ENCODE measurements around the gene PGBD5.

Gene PGBD5

DNA sequence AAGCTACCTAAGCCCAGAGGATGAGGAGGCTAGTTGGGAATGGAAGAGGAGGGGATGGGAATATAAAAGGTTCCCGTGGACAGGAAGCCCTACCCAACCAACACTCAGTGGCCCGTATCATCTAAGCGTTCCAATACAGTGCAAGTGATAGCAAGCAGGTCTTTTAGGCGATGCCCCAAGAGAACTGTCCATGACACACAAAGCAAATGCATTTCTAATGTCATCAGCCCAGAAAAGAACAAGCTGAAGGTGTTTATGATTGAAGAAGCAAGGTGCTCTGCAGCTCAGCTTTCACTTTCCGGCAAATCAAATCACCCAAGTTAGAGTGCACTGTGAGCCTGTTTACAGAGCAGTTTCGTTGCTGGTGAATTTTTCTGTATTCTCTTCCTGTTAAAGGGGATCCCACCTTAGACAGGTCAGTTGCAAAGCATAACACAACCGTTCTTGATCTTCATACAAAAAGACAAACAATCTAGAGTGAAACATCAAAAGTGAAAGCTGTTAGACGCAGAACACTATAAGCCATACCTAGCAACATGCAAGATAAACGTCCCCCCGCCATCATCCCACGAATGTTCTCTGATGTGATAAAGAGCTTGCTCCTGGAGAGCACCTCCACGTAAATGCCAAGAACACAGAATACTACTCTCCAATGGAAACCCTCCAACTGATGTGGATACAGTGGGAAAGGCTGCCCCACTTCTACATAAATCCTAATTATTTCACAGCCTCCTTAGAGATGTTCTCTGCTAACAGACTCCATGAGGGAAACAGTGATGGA is 54.0 kb downstream of the PGBD5 start:
- DNase-seq: no peak

DNA sequence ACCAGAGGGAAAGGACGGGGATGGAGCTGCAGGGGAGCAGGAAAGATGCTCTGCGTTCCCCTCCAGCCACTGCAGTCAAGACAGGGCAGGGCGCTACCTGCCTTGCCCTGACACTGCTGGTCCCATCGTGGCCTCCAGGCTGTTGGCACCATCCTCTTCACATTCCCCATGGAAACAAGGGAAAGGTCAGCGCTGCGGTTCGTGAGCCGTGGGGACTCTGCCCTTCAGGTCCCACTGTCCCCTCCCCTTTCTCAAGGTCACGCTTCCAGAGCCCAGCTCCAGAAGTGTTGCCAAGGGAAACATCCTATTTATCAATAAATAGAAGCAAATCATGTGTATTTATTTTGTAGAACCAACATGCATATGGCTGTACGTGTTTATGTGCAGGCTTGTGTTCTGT is 56.0 kb downstream of the PGBD5 start:
- no peak for DNase-seq

DNA sequence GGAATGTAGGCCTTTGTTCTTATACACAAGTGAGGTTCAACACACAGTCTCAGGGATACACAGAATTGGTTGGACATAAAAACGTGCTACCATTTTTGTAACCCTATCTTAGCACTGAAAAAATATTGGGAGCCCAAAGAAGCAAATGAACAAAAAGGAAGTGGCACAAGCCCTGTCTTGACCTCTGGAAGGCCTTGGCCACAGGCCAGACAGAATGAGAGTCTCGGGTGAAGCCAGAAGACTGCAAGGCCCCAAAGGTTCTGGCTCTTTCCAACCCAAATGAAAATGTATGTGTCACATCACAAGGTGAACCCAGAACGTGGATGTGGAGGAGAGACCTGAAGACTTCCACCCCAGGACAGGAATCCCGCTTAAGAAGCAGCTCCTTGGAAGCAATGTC is 57.3 kb downstream of the PGBD5 start:
- DNase-seq: no peak

DNA sequence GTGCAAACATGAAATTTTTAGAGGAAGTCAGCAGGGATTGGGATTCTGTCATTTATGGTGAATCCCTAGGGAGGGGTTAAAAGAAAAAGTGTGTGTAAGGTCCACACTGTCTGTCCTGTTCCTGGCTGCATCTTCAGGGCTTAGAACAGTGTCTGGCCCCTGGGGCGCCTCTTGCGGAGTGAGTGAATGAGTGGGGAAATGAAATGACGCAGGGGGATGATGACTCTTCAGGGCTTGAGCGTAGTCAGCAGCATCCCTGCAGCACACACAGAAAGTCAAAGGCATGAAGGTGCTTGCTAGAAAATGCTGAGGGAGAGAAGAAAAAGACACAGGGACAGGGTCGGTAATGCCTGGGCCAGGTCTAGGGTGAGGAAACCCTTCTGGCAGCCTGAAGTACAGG is 57.8 kb downstream of the PGBD5 start:
- no peak for DNase-seq

DNA sequence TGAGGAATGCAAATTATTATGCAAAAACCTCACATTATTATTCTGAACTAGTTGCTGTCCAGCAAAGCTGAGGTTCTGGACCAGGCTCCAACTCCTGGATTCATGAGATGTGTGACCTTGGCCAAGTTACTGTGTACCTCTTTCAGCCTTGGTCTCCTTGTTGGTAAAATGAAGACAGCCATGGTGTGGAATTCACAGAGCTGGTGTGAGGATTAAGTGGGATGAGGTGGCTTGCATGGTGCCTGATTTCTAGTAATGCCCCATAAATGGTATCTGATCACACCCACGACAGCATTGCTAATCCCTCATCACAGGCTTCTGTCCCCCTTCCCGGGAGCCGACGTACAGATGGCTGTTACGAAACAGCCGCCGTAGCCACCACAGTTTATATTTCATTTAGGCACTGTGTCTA is 59.6 kb downstream of the PGBD5 start:
- no peak for DNase-seq

DNA sequence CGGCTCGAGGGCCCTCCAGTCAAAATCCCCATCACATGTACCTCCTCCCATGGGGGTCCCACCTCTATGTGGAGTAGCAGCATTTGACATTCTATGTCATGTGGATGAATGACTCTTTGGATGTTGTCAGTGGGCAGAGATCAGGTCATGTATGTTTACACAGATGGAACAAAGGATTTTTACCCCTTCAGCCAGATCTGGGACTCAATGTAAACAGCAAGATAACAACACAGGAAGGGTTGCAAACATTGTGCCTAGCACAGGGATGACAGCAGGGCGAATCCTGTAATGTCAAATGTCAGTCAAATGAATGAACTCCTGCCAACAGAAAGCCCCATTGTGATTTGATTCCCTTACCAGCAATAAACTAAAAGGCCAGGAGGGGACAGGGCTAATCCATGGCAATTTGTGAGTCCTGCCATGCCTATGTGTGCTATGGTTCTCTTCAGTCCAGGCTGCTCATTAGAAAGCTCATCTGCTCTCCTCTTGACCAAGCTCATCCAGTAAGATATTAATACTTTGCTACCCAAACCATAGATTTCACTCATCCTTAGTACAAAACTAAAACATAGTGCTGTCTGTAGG is 60.3 kb downstream of the PGBD5 start:
- no peak for DNase-seq

DNA sequence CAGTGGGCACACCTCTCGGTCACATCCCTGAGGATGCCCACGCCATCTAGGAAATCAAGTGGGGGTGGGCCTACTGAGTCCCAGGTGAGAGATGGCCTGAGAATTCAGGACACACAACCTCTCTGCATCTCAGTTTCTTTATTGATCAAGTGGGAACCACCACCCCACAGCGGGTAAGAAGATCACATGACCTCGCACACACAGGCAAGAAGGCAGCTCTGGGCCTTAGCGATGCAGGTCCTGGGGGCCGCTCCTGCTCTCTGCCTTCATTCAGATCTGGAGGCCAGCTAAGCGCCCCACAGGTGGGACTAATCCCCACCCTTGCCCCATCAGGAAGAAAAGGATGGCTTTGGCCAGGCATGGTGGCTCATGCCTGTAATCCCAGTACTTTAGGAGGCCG is 63.2 kb downstream of the PGBD5 start:
- no peak for DNase-seq

DNA sequence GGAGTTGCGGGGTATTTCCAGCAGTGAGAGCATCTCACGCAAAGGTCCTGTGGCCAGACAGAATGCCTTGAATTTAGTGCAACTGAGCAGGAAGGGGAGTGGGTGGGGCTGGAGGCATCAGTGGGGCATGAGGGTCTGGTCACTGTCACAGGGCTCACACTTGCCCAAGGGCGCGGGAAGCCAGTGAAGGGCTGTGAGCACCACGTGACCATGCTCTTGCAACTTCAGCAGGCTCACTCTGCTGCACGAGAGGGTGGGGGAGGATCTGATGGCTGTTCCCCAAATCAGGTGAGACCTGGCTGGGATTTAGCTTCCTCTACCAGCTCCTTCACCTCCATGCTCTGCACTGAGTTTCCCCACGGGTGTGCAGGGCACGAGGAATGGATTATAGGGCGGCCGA is 64.2 kb downstream of the PGBD5 start:
- DNase-seq: no peak

DNA sequence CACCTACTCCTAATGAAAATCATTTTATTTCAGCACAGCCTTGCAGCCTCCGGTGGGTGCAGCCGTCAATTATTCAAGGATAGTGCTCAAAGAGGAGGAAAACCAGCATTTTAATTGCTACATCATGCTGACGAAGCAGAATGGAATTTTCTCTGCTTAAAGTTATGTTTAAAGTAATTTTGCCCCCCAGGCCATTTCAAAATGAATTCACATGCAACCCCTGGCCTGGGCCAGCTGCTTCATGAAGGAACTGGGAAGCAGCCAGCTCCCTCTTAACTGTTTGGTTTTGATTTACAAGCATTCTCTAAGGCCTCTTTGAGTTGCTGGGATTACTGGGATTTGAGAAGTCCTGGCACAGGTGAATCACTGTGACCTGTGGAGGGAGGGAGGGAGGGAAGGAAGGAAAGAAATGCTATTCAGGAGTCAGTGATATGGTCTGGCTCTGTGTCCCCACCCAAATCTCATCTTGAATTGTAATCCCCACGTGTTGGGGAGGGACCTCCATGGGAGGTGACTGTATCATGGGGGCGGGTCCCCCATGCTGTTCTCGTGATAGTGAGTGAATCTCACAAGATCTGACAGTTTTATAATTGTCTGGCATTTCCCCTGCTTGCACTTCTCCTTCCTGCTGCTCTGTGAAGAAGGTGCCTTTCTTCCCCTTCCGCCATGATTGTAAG is 66.0 kb downstream of the PGBD5 start:
- DNase-seq: no peak

DNA sequence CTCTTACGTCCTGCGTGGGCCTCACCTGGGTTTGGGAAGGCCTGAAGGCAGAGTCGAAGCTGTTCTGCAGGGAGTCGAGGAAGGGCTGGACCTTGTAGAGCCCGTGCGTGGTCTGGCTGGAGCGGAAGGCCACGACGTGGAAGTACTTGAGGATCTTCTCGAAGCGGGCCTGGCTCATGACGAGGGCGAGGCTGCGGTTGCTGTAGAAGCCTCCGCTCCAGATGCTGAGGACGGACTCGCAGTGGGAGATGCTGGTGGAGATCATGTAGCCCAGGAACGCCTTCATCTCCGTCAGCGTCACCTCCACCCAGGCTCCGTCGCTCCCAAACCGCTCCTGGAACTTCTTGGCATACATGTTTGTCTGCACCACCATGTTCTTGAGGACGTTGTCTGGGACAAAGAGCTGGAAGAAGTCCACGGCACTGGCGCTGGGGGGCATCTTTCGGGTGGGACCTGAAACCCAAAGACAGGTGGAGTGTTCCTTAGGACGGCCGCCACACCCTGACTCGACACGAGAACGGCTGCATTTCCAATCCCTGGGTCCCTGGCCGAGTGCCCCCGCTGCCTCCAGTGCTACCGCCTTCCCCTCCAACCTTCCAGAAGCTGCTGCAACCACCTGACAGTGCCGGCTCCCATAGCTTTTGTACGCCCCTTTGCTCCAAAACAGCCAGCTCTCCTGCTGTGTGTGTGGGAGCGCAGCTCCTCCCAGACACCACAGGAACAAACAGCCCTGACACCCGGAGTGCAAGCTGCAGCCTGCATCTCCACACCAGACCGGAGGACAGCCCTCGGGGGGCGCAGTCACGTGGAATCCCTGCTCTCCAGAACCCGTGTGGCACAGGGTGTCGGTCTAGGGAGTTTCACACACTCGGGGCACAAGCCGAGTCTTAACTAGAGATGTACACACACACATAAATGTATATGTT is 69.0 kb downstream of the PGBD5 start:
- DNase-seq: no peak

DNA sequence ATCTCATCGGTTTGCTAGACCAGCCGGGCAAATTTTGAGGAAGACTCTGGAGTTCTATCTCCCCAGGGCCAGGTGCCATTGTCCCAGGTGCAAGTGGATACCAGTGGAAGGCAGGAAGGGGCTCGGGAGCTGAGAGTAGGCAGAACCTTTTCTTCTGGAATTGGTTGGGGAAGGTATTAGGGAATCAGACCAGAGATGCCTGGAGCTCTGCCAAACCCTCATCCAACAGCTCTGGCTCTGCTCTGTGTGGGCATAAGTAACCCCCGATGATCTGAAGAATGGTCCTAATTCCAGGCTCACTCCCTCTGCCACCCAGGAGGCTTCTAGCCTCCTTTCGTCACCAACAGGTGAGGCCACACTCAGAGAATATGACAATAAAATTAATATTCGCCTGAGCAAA is 69.9 kb downstream of the PGBD5 start:
- DNase-seq: no peak

DNA sequence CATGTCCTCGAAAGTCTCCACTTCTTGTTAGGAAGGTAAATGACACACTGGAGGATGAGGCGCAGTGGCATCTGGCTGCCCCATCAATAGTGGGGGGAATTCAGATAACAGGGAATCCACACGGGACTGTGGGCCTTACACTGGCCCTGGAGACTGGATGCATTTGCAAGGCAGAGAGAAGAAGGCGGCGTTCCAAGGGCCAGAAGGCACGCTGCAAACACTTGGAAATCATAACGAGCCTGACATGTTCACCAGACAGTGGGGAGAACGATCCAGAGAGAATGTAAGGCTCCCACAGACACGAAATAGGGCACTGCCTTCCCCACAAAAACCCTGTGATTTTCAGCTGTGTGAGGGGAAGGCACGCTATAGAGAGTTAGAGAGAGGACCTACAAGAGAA is 70.5 kb downstream of the PGBD5 start:
- no peak for DNase-seq

DNA sequence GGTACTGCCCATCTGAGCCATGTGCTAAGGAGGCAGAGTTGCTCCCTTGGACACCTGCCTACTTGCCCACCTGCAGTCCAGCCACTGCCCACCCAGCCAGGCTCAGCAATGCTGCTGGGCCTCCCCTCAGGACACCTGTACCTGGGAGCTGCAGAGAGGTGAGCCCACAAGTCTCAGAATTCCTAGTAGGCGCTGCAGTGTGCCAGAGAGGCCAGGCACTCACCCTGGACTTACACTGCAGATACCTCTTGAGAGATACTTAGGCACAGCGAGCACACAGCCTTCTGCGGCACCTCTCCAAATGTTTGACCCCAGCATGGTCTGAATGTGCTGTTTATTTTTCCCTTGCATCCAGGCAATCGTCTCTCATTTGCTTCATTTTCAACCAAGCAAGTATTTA is 71.0 kb downstream of the PGBD5 start:
- DNase-seq: no peak

DNA sequence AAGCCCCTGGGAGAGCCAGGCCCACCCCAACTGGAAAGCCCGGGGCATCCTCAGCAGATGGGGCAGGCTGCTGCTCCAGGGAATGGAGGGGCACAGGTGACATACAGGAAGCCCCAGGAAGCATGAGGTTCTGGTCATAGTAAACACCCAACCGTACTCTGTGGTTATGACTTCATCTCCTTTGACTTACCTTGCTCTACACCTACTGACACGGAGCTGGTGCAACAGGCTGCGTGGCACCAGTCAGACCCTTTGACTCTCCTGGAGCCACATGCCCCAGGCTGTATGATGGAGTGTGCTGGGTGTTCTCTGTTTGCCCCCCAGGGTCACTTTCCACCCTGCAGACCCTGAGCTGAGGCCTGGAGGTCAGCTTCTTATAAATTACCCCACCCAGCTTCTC is 72.1 kb downstream of the PGBD5 start:
- no peak for DNase-seq

DNA sequence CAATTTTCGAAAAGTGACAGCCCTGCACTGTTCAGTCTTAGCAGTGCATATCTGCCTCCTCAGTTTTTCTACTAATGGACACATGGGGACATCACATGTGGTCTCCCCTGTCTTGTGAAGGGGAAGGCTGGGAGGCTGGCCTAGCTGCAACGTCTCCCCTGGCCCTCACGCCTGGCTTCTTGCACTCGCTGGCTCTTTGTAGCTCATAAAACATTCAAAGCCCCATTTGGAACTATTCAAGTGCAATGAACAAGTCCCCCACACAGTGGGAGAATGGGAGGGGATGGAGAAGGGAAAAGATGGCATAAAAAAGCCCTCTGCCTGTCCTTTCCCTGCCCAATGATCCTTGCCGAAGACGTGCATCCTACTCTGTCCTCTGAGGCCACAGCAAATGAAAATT is 73.6 kb downstream of the PGBD5 start:
- DNase-seq: no peak

DNA sequence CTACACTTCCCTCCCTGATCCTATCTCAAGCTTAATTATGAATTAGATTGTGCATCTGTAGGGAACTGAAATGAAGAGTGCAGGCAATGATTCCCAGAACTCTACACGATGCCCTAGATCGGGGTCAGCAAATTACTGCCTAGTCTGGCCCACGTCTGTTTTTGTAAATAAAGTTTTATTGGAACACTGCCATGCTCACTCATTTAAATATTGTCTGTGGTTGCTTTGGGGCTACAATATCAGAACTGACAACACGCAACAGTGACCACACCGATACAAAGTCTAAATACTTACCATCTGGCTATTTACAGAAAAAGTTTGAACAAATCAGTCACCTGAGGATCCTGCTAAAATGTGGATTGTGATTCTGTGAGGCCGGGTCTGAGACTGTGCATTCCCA is 74.1 kb downstream of the PGBD5 start:
- no peak for DNase-seq

DNA sequence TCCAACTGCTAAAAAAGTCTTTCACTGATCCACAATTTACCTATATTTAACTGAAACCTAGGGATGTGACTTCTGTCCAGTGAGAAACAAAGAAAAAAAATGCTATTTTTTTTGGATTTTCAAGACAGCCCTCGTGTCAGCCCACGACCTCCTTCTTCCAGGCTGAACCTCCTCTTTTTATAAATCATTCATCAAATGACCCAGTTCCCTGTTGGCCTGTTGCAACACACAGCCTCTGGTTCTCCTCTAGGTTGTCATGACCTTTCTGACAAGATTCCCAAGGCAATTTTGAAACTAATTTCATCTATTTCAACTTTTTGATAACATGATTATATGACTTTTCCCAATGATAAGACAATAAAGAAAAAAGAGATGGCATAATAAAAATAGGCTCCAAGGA is 74.6 kb downstream of the PGBD5 start:
- no peak for DNase-seq

DNA sequence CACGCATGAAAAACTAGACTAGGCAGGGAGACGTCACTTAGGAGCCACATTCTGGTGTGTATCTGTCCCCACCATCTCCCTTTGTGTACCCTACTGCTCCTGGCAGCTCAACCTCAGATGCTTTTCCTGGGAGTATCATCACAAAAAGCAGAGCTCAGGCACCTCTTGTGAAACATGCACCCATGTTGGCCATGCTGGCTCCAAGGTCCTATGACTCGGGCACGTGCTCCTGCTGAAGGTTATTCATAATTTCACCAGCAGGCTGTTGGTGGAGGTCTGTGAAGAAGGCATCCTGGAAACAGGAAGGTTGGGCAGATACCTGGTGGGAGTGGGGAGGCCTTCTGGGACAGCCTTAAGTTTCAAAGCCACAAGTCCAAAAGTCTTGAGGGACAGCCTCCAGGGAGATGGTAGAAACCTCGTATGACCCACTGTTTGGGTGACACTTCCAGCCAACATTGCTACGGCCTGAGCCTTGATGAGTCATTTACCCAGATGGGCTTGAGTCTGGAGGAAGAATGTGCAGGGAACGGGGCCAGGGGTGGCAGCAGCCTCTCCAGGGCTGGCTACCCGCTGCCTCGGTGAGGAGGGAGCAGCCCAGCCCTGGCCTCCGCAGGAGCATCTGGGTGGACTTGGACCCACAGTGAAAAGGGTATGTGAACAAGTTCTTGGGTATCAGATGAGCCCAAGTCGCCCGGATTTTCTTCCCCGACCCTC is 75.8 kb downstream of the PGBD5 start:
- DNase-seq: no peak

DNA sequence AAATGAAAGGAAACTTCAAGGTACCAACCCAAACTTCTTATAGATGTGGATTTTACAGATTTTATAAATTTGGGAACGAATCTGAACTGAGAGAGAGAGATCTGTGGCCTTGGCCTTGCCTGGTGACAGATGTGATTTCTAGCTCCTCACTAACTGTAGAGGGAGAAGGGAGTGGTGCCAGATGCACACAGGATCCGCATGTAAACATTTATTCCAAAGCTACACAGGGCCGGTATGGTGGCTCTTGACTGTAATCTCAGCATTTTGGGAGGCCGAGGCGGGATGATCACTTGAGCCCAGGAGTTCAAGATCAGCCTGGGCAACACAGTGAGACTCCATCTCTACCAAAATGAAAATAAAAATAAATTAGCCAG is 77.1 kb downstream of the PGBD5 start:
- no peak for DNase-seq

DNA sequence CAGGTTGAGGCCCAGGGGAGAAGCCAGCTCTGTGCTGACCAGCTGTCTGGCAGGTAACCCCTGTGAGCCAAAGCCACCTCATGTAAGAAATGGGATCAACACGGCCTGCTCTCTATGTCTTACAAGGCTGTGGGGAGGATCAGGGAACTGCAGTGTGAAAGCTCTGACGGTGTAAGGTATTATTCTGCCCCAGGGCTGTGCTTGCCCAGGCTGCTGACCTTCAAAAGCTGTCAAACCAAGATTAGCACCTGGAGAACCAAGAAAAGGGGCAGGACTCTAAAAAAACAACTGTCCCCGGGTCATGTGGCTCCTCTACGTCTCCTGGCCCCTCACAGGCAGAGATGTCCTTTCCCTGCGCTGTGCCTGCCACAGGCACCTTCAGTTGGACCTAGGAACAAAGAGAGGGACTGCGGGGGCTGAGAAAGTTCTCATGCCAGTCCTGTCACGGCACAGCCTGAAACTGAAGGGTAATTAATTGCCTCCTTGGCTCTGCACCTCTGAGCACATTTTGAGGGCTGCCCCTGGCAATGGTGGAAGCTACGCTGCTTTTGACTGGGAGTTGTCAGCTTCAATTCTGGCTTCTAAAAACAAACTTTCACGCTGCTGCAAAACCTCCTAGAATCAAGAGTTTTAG is 77.6 kb downstream of the PGBD5 start:
- no peak for DNase-seq

DNA sequence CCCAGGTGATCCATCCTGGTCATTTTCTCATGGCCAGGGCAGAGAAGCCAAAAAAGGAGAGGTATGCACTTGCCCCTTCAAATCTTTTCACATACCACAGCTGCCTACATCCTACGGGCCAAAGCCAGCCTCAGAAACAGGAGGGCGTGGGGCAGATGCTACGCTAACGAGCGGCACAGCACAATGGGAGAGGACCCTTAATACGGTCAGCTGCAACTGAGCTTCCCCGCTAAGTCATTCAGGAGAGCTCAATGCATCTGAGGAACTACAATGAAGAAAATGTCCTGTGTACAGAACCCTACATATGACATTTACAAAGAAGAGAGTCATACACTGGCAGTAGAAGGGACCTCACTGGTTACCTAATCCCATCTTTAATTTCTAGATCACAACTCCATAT is 78.2 kb downstream of the PGBD5 start:
- DNase-seq: no peak

All from left hindlimb (tissue), 1 donor.